ENCODE results near the gene RERE. TPM values are rescaled to one million over a fixed set of nuclear protein-coding genes. Genes with fewer than 3 reads are reported as not detected.
A peak's percentile ranks its signal among the peaks of the same experiment; 100 is the strongest.
"Not testable (repeated sequence)": the region's sequence is repeated elsewhere in the genome, so short reads cannot be mapped to it uniquely, and the experiment has no call there.

RERE gene
- total RNA-seq, 1 donor from 2014 or later = 88.5 TPM

GRCh38 chr1:8731162-8731561 lies 86.3 kb downstream of the RERE start:
- Histone ChIP-seq H3K27me3 (ENCODE audit: low read depth) (no peaks in the 10 kb centered on the region), H3K27ac (no peak overlapping the region), H3K36me3 (no peaks in the 10 kb centered on the region), H3K4me3 (no peak overlapping the region), H3K4me1 (peaks cover 14% of the 10 kb centered on the region), H3K9me3 (peaks cover 9% of the 10 kb centered on the region)
- DNase-seq = no peak
- no peak for TF ChIP-seq CTCF (IDR thresholded peaks at IDR 0.05)
- intact Hi-C loops (cut with DNase I) = no loop called here
- no peak for ATAC-seq

GRCh38 chr1:8728464-8728863 lies 89.0 kb downstream of the RERE start:
- intact Hi-C loops (cut with DNase I) = loop anchor here (10.0 kb wide), 1 partner anchor 174 kb away; no protein-coding TSS in a partner anchor
- H3K4me3 ChIP-seq = no peak overlapping the region
- DNase-seq = no peak
- no peaks in the 10 kb centered on the region for H3K27me3 ChIP-seq (ENCODE audit: low read depth)
- peaks cover 9% of the 10 kb centered on the region for H3K9me3 ChIP-seq
- no peak for ATAC-seq
- TF ChIP-seq CTCF (IDR thresholded peaks at IDR 0.05) = no peak
- no peaks in the 10 kb centered on the region for H3K36me3 ChIP-seq
- peaks cover 8% of the 10 kb centered on the region for H3K4me1 ChIP-seq
- no peak overlapping the region for H3K27ac ChIP-seq

GRCh38 chr1:8727809-8728213 lies 89.6 kb downstream of the RERE start:
- no peak for ATAC-seq
- no peaks in the 10 kb centered on the region for H3K27me3 ChIP-seq (ENCODE audit: low read depth)
- DNase-seq = no peak
- peaks cover 9% of the 10 kb centered on the region for H3K9me3 ChIP-seq
- no peak for TF ChIP-seq CTCF (IDR thresholded peaks at IDR 0.05)
- intact Hi-C loops (cut with DNase I) = loop anchor here (10.0 kb wide), 1 partner anchor 173 kb away; no protein-coding TSS in a partner anchor
- H3K36me3 ChIP-seq = no peaks in the 10 kb centered on the region
- H3K4me3 ChIP-seq = no peak overlapping the region
- peaks cover 12% of the 10 kb centered on the region for H3K4me1 ChIP-seq
- H3K27ac ChIP-seq = no peak overlapping the region

- not testable (repeated sequence) for H3K27me3 ChIP-seq (ENCODE audit: low read depth); ATAC-seq; H3K36me3 ChIP-seq; H3K27ac ChIP-seq; H3K9me3 ChIP-seq; DNase-seq; H3K4me3 ChIP-seq
- H3K4me1 ChIP-seq = peaks cover 12% of the 10 kb centered on the region
- intact Hi-C loops (cut with DNase I) = loop anchor here (10.0 kb wide), 1 partner anchor 173 kb away; no protein-coding TSS in a partner anchor
Observed at GRCh38 chr1:8727316-8727715, 90.1 kb downstream of the RERE start.

- H3K4me1 ChIP-seq = peaks cover 16% of the 10 kb centered on the region
- peak in 1 of 2 donors; percentile 32 for ATAC-seq
- not testable (repeated sequence) for H3K9me3 ChIP-seq; H3K27me3 ChIP-seq (ENCODE audit: low read depth); H3K36me3 ChIP-seq; H3K27ac ChIP-seq; H3K4me3 ChIP-seq; DNase-seq
- intact Hi-C loops (cut with DNase I) = loop anchor here (10.0 kb wide), 1 partner anchor 172 kb away; no protein-coding TSS in a partner anchor
Observed at GRCh38 chr1:8726801-8727186, 90.6 kb downstream of the RERE start.

- no peak overlapping the region for H3K4me3 ChIP-seq
- H3K27me3 ChIP-seq (ENCODE audit: low read depth) = no peaks in the 10 kb centered on the region
- TF ChIP-seq CTCF (IDR thresholded peaks at IDR 0.05) = no peak
- ATAC-seq (no peak), DNase-seq (no peak)
- intact Hi-C loops (cut with DNase I) = loop anchor here (10.0 kb wide), 1 partner anchor 168 kb away; no protein-coding TSS in a partner anchor
- H3K9me3 ChIP-seq = no peaks in the 10 kb centered on the region
- peaks cover 16% of the 10 kb centered on the region for H3K4me1 ChIP-seq
- H3K27ac ChIP-seq = no peak overlapping the region
- no peaks in the 10 kb centered on the region for H3K36me3 ChIP-seq
Observed at GRCh38 chr1:8723010-8723409, 94.4 kb downstream of the RERE start.

All from lower lobe of right lung (tissue), 2 donors.